ENCODE results near the gene KLRB1. TPM values are rescaled to one million over a fixed set of nuclear protein-coding genes. Genes with fewer than 3 reads are reported as not detected.

Gene KLRB1
- 1.2 and 1.4 TPM in 2 replicates for total RNA-seq

DNA sequence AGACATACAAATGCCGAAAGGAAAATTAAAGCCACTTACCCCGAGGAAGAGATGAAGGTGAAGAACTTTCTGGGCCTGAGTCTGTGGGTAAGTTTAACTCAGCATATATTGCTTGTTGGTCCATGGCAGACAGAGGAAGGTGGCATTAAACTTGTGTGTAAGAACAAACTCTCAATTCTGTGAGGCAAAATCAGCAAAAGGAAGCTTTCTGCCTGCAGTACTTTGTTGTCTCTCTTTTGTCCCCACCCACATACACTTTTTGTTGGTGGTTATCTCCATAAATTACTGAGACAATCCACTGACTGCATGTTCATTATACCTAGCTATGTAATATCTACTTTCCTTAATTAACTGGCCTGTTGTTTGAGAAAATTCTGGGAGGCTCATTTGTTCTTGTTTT lies at the start of gene KLRB1:
KLRB1 (minus strand) TSS at position 201 of the 400 bp plus-strand sequence; CDS start at position 124, 77 bp downstream.
- intact Hi-C loops (cut with micrococcal nuclease): no loop called here

GRCh38 chr12:9651265-9651729 lies 43.6 kb upstream of the KLRB1 start:
- intact Hi-C loops (cut with micrococcal nuclease): no loop called here

DNA sequence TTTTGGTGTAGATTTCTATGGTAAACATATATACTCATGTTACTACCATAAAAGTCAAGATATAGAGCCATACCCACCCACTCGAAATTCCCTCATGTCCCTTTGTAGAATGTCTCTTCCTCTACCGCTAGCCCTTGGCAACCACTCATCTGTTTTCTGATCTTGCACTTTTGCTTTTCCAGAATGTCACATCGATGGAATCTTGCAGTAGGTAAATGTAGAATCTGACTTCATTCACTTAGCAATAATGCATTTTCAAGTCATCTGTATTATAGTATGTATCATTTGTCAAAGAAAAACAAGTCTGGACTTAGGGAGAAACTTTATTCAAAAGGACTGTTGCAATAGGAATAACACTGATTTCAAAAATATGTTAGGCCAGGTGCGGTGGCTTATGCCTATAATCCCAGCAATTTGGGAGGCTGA lies 42.4 kb upstream of the KLRB1 start:
- intact Hi-C loops (cut with micrococcal nuclease): no loop called here

- intact Hi-C loops (cut with micrococcal nuclease): loop anchor here (5.0 to 10.0 kb wide), 6 partner anchors 38 to 1405 kb away; partner anchors contain the start of gene MAGOHB
Observed at GRCh38 chr12:9649532-9649940, 41.8 kb upstream of the KLRB1 start.

DNA sequence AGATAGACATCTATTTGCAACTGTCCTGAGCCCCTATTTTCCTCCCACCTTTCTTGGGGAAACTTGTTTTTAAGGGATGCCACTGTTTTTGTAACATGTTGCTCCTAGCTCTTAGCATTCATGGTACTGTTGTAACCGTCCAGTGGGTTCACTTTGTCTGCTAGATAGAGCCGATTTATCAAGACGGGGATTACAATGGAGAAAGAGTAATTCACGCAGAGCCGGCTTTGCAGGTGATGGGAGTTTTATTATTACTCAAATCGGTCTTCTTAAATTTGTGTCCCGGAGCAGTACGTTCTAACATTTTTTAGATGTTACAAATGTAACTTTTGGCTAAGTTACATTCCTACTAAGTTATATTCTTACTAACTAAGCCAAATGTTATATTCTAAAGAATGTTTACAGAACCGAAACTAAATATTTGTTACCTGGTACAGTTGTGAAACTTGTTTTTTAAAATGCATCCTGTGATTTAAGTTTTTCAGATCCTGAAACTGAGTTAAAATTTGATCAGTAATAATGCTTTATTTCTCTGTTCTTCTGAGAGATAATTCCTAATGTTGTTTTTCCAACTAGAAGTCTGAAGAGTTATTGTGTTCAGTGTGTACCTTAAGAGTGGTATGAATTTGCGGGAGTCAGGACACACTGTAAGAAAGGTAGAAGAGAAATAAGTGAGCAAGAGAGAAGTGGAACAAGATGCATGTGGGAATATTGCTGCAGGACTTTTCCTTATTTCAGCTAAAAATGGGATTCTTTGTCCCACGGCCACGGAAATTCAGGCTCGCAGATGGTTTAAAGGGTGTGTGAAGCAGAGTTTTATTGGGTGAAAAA lies 41.2 kb upstream of the KLRB1 start:
- intact Hi-C loops (cut with micrococcal nuclease): loop anchor here (1.0 to 10.0 kb wide), 15 partner anchors 15 to 1404 kb away; partner anchors contain the start of genes CD69, CLEC2B, CLEC2D and MAGOHB

- intact Hi-C loops (cut with micrococcal nuclease): loop anchor here (1.0 to 10.0 kb wide), 16 partner anchors 14 to 1403 kb away; partner anchors contain the start of genes CD69, CLEC2B, CLEC2D and MAGOHB
Observed at GRCh38 chr12:9647825-9648700, 40.3 kb upstream of the KLRB1 start.

DNA sequence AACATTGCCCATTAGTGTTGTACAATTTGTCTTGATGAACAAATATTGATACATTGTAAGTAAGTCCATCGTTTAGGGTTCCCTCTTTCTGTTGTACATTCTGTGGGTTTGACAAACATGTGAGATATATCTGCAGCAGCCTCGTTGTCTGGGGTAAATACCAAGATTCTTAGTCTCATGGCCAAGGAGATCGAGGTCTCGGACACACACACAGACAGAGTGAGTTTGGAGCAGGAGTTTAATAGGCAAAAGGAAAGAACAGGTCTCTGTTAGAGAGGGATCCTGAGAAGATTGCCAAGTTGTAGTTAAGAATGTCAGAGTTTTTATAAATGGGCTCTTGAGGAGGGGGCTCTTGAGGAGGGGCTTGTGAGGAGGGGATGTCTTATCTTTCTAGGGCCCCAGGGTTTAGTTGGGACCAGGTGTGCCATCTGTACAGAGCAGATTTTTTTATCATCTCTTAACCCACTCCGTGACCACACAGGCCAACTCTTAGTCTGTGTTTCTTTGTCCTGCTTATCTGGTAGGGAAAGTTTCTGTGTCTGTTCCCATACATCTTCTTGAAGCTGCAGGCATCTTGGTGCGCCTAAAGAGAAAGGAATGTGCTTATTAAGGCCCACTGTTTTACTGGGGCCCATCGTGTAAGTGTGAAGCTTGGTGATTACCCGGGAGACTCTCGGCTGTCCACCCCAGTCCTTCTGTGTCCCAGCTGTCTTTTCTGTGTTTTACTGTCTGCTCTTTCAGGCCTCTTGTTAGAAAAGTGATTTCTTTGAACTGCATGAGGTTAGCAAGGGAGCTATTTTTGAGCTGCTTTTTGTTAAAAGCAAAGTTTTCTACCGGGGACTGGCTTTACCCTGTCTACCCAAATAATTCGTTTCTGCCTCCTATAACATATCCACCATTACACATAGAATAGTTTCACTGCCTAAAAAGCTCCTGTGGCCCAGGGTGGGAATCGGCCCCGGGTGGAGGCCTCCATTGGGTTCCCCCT lies 39.4 kb upstream of the KLRB1 start:
- intact Hi-C loops (cut with micrococcal nuclease): loop anchor here (2.0 to 10.0 kb wide), 7 partner anchors 40 to 1402 kb away; partner anchors contain the start of gene MAGOHB

- intact Hi-C loops (cut with micrococcal nuclease): loop anchor here (5.0 to 10.0 kb wide), 6 partner anchors 42 to 1400 kb away; partner anchors contain the start of gene MAGOHB
Observed at GRCh38 chr12:9644985-9645551, 37.4 kb upstream of the KLRB1 start.

DNA sequence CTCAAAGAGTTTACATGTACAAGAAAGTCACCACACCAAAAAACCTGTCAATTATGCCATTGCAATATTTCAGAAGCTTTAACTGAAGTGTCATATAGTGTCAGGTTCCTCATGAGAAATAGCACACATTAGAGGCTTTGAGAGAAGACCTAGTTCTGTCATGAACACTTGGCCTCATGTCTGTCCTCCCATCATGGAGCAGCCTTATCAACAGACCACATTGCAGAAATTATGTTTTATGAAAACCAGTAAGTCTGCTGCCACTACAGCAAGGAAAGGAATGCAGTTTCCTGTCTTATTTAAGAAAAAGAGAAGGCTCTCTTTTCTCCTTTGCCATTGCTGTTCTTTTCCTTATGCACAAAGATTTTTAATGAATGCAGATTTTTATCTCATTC lies 35.5 kb upstream of the KLRB1 start:
- intact Hi-C loops (cut with micrococcal nuclease): loop anchor here (10.0 kb wide), 3 partner anchors 198 to 1398 kb away; no protein-coding TSS in a partner anchor

DNA sequence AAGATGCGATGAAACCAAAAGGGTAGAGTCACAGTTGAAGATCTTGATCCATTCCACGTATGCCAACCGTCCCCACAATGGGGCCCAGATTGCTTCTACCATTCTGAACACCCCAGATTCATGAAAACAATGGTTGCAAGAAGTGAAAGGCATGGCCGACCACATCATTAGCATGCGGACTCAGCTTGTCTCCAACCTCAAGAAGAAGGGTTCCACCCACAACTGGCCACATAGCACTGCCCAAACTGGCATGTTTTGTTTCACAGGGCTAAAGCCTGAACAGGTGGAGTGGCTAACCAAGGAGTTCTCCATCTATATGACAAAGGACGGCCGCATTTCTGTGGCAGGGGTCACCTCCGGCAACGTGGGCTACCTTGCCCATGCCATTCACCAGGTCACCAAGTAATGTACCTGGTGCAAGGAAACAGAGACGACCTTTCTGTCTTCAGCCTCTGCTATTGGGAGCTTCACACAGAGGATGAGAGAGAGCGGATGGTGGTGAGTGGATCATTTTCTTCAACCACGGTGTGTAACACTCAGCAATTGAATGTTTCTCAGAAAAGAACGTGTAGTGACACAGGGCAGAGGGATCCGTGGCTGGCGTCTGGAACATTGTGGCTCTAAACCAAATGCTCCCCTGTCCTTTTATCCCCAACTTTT lies 35.0 kb upstream of the KLRB1 start:
- intact Hi-C loops (cut with micrococcal nuclease): loop anchor here (10.0 kb wide), 3 partner anchors 198 to 1398 kb away; no protein-coding TSS in a partner anchor

DNA sequence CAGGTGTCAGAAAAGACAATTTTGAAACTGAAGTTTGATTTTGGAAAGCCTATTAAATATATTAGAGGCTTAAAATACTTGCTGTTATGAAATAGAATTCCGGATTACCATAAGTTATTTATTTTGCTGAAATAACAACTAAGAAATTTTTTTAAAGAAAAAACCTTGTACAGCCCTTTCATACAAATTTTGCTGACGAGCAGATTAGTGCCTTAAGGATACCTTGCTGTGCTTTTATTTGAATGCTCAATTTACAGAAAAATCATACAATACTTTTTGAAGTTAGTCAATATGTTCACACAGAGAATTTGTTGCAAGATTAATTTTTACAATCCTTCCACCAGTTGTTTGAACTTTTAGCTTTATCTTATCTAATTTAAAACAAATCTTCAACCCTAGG lies 32.3 kb upstream of the KLRB1 start:
- intact Hi-C loops (cut with micrococcal nuclease): loop anchor here (10.0 kb wide), 3 partner anchors 195 to 1395 kb away; no protein-coding TSS in a partner anchor

DNA sequence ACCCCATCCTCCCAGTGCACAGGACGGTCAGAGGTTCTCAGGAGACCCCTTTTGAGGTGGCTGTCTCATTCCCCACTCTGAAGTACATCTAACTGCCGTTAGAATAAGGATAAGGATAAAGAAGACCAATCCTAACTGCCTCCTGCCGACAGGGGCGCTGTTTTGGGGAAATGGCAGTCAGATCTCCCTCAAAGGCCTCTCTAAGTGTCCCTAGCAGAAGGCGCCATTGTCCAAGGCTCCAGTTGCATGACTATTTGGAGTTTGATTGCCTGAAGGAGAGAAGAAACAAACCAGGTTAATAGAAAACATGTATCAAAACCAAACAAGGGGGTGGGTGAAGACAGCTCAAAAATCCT lies 29.1 kb upstream of the KLRB1 start:
- intact Hi-C loops (cut with micrococcal nuclease): loop anchor here (10.0 kb wide), 1 partner anchor 288 kb away; no protein-coding TSS in a partner anchor

DNA sequence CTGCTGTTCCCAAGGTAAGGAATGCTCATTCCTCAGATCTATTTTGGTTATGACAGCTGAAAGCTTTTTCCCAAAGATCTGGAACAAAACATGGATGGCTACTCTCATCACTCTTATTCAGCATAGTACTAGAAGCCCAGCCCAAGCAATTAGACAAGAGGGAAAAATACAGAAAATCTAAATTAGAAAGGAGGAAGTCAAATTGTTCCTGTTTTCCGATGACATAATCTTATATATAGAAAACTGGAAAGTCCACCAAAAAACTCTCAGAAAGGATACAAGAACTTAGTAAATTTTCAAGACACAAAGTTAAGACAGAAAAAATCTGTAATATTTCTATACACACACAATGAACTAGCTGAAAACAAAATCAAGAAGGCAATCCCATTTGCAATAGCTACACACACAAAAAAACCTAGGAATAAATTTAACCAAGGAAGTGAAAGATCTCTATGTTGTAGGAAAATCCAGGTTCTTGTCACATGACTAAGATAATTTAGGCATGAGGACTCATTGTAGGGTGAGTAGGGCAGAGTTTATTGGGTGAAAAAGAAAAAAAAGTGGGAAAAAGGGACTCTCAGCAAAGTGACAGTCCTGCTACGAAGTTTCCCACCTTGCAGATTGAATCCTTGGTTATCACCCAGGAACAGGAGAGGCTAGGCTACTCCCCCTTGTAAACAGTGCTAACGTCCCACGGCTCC lies 28.6 kb upstream of the KLRB1 start:
- intact Hi-C loops (cut with micrococcal nuclease): loop anchor here (10.0 kb wide), 1 partner anchor 289 kb away; no protein-coding TSS in a partner anchor

- intact Hi-C loops (cut with micrococcal nuclease): loop anchor here (1.0 to 10.0 kb wide), 10 partner anchors 13 to 507 kb away; partner anchors contain the start of gene CLEC2D
Observed at GRCh38 chr12:9634969-9635754, 27.4 kb upstream of the KLRB1 start.

- intact Hi-C loops (cut with micrococcal nuclease): loop anchor here (1.0 to 10.0 kb wide), 10 partner anchors 14 to 508 kb away; partner anchors contain the start of gene CLEC2D
Observed at GRCh38 chr12:9634177-9634803, 26.6 kb upstream of the KLRB1 start.

GRCh38 chr12:9632766-9633165 lies 25.1 kb upstream of the KLRB1 start:
- intact Hi-C loops (cut with micrococcal nuclease): loop anchor here (5.0 to 10.0 kb wide), 2 partner anchors 292 to 510 kb away; no protein-coding TSS in a partner anchor

DNA sequence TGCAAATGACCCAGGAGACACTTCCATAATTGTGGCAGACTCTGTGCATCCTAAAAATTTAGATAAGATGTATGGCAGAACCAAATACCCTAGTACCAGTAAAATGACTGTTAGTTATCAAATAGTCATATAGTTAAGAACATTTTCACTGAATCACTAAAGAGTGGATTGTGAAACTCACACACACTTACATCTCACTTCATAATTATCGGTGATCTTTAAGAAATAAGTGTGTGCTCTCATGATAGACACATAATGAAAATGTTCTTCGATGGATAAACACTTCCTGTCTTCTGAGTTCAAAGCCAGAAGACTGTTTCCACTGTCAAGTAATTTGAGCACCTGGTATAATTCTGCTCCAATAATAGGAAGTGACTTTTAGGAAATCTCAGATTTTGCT lies 19.1 kb upstream of the KLRB1 start:
- intact Hi-C loops (cut with micrococcal nuclease): no loop called here
